AG04450 (cell line): Measurements from ENCODE around the gene DMAC1. TPM values are rescaled to one million over a fixed set of nuclear protein-coding genes. Genes with fewer than 3 reads are reported as not detected.

Source experiments
- CTCF ChIA-PET: fragments of 300-600, 350-600 bp; formaldehyde crosslinking; extraction: SDS; loops from one replicate; lab custom pipeline; 2022; ENCODE audit warnings: antibody characterized with exemption, inconsistent platforms; lab: Charles Lee
- POLR2A ChIA-PET: fragments of 350-600 bp; formaldehyde crosslinking; extraction: SDS; loops from one replicate; lab custom pipeline; 2021; ENCODE audit warnings: antibody characterized with exemption, inconsistent platforms; lab: Yijun Ruan, JAX
- DNase-seq: peaks from one replicate; pipeline ENCODE4 v3.0.0-alpha.2; 2011; ENCODE audit warnings: low read depth, low spot score
- H3K27ac ChIP-seq: one replicate; pipeline ENCODE4 v1.5.1; 2012; ENCODE audit warnings: low read depth, low read length, control low read depth
- H3K27me3 ChIP-seq: one replicate; pipeline ENCODE4 v1.6.0; 2012; ENCODE audit warnings: low read length; ENCODE audit not compliant: control insufficient read depth, insufficient read depth
- H3K4me3 ChIP-seq: 2 replicates; pipeline ENCODE4 v1.5.1; 2011; ENCODE audit warnings: mild to moderate bottlenecking, low read depth, low read length, control low read depth
- H3K9me3 ChIP-seq: 2 replicates; pipeline ENCODE4 v1.5.1; 2012; ENCODE audit warnings: low read length; ENCODE audit not compliant: control insufficient read depth, insufficient read depth
- polyA plus RNA-seq: library from polyadenylated mRNA; depleted of rRNA; stranded (reverse); fragments of >200 nt; gene quantifications from 2 replicates; pipeline ENCODE4 v1.2.3, GENCODE V29; 2011
- TF ChIP-seq, protein P1 (sequence below): IDR thresholded peaks from 2 replicates; pipeline ENCODE4 v1.5.1; 2011; ENCODE audit warnings: low read depth, low read length, control low read depth, inconsistent platforms

The DMAC1 gene
- polyA plus RNA-seq, 1 experiment: 34.7 TPM

DNA sequence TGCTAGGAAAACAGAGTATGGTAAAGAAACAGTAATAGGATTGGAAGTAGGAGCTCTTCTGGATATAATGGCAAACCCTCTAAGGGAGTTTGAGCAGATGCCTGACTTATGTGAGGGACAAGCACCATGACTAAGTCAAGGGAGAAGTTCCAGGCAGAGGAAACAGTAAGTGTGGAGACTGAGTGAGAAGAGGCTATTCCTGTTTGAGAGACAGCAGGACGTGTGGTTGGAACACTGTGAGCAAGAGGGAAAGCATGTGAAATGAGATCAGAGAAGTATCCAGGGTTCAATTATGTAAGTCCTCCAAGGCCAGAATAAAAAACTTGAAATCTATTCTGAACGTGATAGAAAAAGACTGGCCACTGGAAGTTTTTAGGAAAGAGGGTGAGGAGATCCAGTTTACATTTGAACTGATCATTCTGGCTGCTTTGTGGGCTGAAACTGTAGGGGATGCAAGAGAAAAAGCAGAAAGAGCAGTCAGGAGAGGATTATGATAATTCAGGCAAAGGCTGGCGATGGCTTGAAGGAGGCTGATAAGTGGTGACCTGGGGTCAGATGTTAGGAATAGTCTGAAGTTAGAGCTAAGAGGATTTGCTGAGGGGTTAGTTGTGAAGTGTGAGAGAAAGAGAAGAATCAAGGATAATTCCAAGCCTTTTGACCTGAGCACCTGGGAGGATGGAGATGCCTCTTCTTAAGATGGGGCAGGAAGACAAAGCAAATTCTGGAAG lies 19.2 kb downstream of the DMAC1 start:
- Histone ChIP-seq H3K9me3 (no peaks in the 10 kb centered on the region), H3K27me3 (no peaks in the 10 kb centered on the region), H3K4me3 (no peak overlapping the region), H3K27ac (no peak overlapping the region)
- ChIA-PET POLR2A (no interaction called here), CTCF (no interaction called here)
- DNase-seq: no peak
- TF ChIP-seq, protein P1, sequence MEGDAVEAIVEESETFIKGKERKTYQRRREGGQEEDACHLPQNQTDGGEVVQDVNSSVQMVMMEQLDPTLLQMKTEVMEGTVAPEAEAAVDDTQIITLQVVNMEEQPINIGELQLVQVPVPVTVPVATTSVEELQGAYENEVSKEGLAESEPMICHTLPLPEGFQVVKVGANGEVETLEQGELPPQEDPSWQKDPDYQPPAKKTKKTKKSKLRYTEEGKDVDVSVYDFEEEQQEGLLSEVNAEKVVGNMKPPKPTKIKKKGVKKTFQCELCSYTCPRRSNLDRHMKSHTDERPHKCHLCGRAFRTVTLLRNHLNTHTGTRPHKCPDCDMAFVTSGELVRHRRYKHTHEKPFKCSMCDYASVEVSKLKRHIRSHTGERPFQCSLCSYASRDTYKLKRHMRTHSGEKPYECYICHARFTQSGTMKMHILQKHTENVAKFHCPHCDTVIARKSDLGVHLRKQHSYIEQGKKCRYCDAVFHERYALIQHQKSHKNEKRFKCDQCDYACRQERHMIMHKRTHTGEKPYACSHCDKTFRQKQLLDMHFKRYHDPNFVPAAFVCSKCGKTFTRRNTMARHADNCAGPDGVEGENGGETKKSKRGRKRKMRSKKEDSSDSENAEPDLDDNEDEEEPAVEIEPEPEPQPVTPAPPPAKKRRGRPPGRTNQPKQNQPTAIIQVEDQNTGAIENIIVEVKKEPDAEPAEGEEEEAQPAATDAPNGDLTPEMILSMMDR: no peak

DNA sequence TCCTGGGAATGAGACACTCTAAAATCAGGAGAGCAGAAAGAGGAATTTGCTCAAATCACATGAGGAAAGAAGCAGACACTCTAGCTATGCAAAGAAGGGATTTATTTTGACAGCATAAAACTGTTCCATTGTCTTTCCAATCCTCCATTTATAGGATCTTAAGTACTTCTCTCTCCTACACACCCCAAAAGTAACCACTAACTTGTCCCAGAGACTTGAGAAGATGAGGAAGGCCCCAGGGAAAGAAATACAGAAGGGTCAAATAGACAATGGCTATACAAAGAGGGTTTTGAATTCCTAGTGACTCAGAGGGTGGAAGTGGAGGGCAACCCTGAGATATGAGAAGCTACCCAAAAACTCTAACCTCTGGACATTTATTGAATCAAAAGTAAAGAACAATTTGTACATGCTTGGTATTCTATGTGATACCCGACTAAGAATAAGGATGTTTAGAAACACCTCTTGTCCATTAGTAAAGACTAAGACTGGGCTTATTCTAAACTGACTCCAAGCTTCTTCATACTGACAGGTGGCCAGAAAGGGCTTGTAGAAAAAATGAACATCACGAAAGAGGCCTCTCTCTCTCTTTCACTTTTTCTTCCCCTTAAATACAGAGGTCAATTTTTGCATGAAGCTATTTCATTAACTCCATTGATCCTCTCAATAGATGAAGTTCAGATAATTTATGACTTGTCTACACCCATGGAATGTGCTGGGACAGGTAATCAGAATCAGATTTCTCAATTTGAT lies 20.6 kb downstream of the DMAC1 start:
- H3K27ac ChIP-seq: no peak overlapping the region
- ChIA-PET POLR2A (no interaction called here), CTCF (no interaction called here)
- TF ChIP-seq, protein P1: no peak
- no peak for DNase-seq
- H3K9me3 ChIP-seq: no peaks in the 10 kb centered on the region
- H3K4me3 ChIP-seq: no peak overlapping the region
- no peaks in the 10 kb centered on the region for H3K27me3 ChIP-seq

DNA sequence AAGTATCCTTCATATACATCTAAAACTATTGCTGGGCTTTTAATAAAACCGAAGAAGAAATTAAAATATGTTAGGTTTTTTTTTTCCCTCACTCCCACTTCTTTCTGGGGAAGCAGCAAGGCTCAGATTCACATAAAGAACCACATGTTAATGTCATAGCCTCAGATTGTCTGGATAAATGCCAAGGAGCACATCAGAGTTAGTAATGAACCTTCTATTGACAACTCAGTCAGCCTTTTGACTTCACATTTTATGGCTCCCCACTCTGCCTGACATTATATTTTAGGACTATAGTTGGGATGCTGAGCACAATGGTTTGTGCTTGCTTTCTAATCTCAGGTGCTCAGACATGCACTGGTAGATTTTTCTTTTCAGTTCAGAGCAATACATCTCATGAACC lies 21.8 kb downstream of the DMAC1 start:
- CTCF ChIA-PET: no interaction called here

GRCh38 chr9:7770111-7770510 lies 29.5 kb downstream of the DMAC1 start:
- no peaks in the 10 kb centered on the region for H3K27me3 ChIP-seq
- H3K27ac ChIP-seq: no peak overlapping the region
- H3K4me3 ChIP-seq: no peak overlapping the region
- POLR2A ChIA-PET: no interaction called here
- CTCF ChIA-PET: interaction anchor here (1.3 kb wide), 1 partner anchor 9 kb away, joined by 4 read pairs; no protein-coding TSS in a partner anchor
- TF ChIP-seq, protein P1: no peak
- H3K9me3 ChIP-seq: no peaks in the 10 kb centered on the region
- DNase-seq: no peak

More for the DNA sequence above, 21.8 kb downstream of the DMAC1 start:
- Histone ChIP-seq H3K9me3 (no peaks in the 10 kb centered on the region), H3K27me3 (no peaks in the 10 kb centered on the region), H3K4me3 (no peak overlapping the region), H3K27ac (no peak overlapping the region)
- no peak for DNase-seq
- TF ChIP-seq, protein P1: no peak
- POLR2A ChIA-PET: interaction anchor here (0.7 kb wide), 1 partner anchor 32 kb away, joined by 5 read pairs; no protein-coding TSS in a partner anchor

DNA sequence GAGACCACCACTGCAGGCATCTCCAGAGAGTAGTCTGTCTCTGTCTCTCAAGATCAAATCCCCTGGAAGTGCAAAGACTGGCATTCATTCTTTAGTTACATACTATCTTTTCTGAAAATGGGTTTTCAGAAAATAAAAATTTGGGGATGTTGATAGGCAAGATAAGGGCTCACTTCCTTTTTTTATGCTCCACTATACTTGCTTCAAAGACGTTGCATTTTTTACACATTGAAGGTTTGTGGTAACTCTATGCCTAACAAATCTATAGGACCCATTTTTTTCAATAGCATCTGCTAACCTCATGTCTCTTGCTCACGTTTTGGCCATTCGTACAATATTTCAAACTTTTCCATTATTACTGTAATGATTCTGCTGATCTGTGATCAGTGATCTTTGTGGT lies 37.0 kb downstream of the DMAC1 start:
- no peak overlapping the region for H3K27ac ChIP-seq
- POLR2A ChIA-PET: no interaction called here
- CTCF ChIA-PET: no interaction called here
- H3K9me3 ChIP-seq: no peaks in the 10 kb centered on the region
- no peaks in the 10 kb centered on the region for H3K27me3 ChIP-seq
- TF ChIP-seq, protein P1: no peak
- no peak overlapping the region for H3K4me3 ChIP-seq
- DNase-seq: no peak
